Measurements from ENCODE around the gene MLH3. TPM values are rescaled to one million over a fixed set of nuclear protein-coding genes. Genes with fewer than 3 reads are reported as not detected.

The MLH3 gene
- polyA plus RNA-seq, 1 of the 3 experiments (the other 2 are of a cell fraction), result 3.8 TPM

DNA sequence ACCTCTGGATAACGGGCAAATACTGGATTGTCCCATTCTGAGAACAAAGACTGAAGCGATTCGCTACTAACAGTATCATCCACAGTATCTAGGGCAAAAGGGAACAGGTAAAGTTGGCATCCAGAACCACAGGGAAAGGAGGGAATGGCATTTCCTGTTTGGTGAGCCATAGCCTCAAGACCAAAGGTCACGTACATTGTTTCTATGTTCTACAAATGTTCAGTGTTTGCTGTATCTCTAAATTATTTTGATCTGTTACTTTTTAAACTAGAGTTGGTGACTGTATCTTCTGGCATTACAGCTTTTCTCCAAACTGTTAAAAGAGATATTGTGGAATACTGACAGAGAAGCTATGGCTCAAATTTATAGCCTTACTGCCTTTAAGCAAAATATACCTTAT, 9.7 kb downstream of the MLH3 start (continued):
- TF ChIP-seq, protein P1, sequence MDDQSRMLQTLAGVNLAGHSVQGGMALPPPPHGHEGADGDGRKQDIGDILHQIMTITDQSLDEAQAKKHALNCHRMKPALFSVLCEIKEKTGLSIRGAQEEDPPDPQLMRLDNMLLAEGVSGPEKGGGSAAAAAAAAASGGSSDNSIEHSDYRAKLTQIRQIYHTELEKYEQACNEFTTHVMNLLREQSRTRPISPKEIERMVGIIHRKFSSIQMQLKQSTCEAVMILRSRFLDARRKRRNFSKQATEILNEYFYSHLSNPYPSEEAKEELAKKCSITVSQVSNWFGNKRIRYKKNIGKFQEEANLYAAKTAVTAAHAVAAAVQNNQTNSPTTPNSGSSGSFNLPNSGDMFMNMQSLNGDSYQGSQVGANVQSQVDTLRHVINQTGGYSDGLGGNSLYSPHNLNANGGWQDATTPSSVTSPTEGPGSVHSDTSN (IDR thresholded peaks at IDR 0.05), result no peak
- no peak for TF ChIP-seq EP300 (IDR thresholded peaks at IDR 0.05; ENCODE audit: borderline replicate concordance in 1 of 2, low read depth in 1 of 2, low read length in 1 of 2)
- no peak for TF ChIP-seq GABPA (IDR thresholded peaks at IDR 0.05; ENCODE audit: low read depth)
- TF ChIP-seq SIN3A (IDR thresholded peaks at IDR 0.05; ENCODE audit: borderline replicate concordance, low read depth, low read length), result no peak

DNA sequence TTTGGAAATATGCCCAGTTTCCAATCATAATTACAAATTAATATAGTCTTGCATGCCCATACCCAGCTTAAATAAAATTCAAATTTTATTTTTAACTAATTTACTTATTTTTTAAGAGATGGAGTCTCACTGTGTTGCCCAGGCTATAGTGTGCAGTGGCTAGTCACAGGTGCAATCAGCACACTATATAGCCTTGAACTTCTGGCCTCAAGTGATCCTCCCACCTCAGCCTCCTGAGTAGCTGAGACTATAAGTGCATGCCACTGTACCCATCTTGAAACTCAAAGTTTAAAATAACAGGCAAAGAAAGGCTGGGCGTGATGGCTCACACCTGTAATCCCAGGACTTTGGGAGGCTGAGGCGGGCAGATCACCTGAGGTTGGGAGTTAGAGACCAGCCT, 10.3 kb downstream of the MLH3 start:
- Histone ChIP-seq H3K9ac (no peak overlapping the region), H3K36me3 (replicated peaks in 1 of 2; ENCODE audit: control insufficient read depth in 1 of 2, insufficient read depth in 2 of 2, low read length in 1 of 2) (peaks cover 4 to 6% of the 10 kb centered on the region in 2 experiments), H4K20me1 (ENCODE audit: insufficient read depth) (no peaks in the 10 kb centered on the region), H3K27me3 (ENCODE audit: insufficient read depth) (no peaks in the 10 kb centered on the region), H2AFZ (ENCODE audit: low read depth) (no peak overlapping the region), H3K79me2 (ENCODE audit: insufficient read depth) (peaks cover 6% of the 10 kb centered on the region; the same call in 1 of the 2 replicates), H3K27ac (ENCODE audit: low read depth in 2 of 2, low read length in 1 of 2) (peak overlapping the region in 1 of 2 experiments; percentile 62; a peak in 1 of 4 replicates), H3K4me1 (ENCODE audit: control insufficient read depth in 1 of 2, insufficient read depth in 2 of 2, low read depth in 1 of 2, low read length in 1 of 2) (peaks cover 24 to 25% of the 10 kb centered on the region in 2 experiments; a peak in 3 of 4 replicates), H3K4me3 (ENCODE audit: low read depth in 2 of 2, low read length in 1 of 2) (no peak overlapping the region), H3K9me3 (no peaks in the 10 kb centered on the region), H3F3A (replicated peaks; ENCODE audit: insufficient read depth) (peaks cover 10% of the 10 kb centered on the region), H3K9me2 (no peaks in the 10 kb centered on the region), H3K4me2 (no peak overlapping the region)
- no peak for DNase-seq
- TF ChIP-seq TEAD4 (IDR thresholded peaks at IDR 0.05; ENCODE audit: borderline replicate concordance, insufficient read depth), result no peak
- no peak for TF ChIP-seq EP300 (IDR thresholded peaks at IDR 0.05; ENCODE audit: borderline replicate concordance in 1 of 2, low read depth in 1 of 2, low read length in 1 of 2)
- no peak for TF ChIP-seq FOXM1 (IDR thresholded peaks at IDR 0.05; ENCODE audit: low read depth)
- TF ChIP-seq, protein P2, sequence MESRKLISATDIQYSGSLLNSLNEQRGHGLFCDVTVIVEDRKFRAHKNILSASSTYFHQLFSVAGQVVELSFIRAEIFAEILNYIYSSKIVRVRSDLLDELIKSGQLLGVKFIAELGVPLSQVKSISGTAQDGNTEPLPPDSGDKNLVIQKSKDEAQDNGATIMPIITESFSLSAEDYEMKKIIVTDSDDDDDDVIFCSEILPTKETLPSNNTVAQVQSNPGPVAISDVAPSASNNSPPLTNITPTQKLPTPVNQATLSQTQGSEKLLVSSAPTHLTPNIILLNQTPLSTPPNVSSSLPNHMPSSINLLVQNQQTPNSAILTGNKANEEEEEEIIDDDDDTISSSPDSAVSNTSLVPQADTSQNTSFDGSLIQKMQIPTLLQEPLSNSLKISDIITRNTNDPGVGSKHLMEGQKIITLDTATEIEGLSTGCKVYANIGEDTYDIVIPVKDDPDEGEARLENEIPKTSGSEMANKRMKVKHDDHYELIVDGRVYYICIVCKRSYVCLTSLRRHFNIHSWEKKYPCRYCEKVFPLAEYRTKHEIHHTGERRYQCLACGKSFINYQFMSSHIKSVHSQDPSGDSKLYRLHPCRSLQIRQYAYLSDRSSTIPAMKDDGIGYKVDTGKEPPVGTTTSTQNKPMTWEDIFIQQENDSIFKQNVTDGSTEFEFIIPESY (IDR thresholded peaks at IDR 0.05; ENCODE audit: borderline replicate concordance, low read depth), result no peak
- TF ChIP-seq, protein P3, sequence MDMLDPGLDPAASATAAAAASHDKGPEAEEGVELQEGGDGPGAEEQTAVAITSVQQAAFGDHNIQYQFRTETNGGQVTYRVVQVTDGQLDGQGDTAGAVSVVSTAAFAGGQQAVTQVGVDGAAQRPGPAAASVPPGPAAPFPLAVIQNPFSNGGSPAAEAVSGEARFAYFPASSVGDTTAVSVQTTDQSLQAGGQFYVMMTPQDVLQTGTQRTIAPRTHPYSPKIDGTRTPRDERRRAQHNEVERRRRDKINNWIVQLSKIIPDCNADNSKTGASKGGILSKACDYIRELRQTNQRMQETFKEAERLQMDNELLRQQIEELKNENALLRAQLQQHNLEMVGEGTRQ (IDR thresholded peaks at IDR 0.05; ENCODE audit: borderline replicate concordance, low read depth, low read length), result no peak
- TF ChIP-seq ELF1 (IDR thresholded peaks at IDR 0.05), result no peak
- TF ChIP-seq, protein P4, sequence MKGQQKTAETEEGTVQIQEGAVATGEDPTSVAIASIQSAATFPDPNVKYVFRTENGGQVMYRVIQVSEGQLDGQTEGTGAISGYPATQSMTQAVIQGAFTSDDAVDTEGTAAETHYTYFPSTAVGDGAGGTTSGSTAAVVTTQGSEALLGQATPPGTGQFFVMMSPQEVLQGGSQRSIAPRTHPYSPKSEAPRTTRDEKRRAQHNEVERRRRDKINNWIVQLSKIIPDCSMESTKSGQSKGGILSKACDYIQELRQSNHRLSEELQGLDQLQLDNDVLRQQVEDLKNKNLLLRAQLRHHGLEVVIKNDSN (IDR thresholded peaks at IDR 0.05; ENCODE audit: borderline replicate concordance, low read depth), result no peak
- no peak for TF ChIP-seq POLR2AphosphoS5 (IDR thresholded peaks at IDR 0.05; ENCODE audit: low read depth, low read length)
- no peak for TF ChIP-seq TAF1 (IDR thresholded peaks at IDR 0.05; ENCODE audit: borderline replicate concordance, low read depth, low read length)
- no peak for TF ChIP-seq MXI1 (IDR thresholded peaks at IDR 0.05; ENCODE audit: low read depth, low read length)
- no peak for TF ChIP-seq SMC3 (IDR thresholded peaks at IDR 0.05; ENCODE audit: low read depth, low read length)
- TF ChIP-seq NFIC (IDR thresholded peaks at IDR 0.05; ENCODE audit: borderline replicate concordance), result no peak
- no peak for TF ChIP-seq JUND (IDR thresholded peaks at IDR 0.05)
- TF ChIP-seq FOSL2 (IDR thresholded peaks at IDR 0.05; ENCODE audit: borderline replicate concordance, low read depth), result no peak
- POLR2A ChIA-PET, result no interaction called here
- WGBS (ENCODE audit: low lambda C conversion rate), result 100% methylated on average over 2 of the region's 2 CpGs
- CTCF ChIA-PET, result interaction anchor here (0.6 to 2.4 kb wide), 3 partner anchors 48 to 1310 kb away, joined by 3 to 8 read pairs (median 4); no protein-coding TSS in a partner anchor

Data from SK-N-SH (cell line).